GM10266 (cell line): ENCODE results near the gene SARS1.

ENCODE experiments used
- DNase-seq: peaks from one replicate; pipeline ENCODE4 v3.0.0; 2012; ENCODE audit errors: extremely low spot score
- TF ChIP-seq, protein P1 (sequence below): IDR thresholded peaks from 2 replicates; pipeline ENCODE4 v1.5.1; 2012; ENCODE audit warnings: mild to moderate bottlenecking, low read depth; ENCODE audit not compliant: control insufficient read depth, insufficient read depth; ENCODE audit errors: missing control alignments

SARS1 gene

DNA sequence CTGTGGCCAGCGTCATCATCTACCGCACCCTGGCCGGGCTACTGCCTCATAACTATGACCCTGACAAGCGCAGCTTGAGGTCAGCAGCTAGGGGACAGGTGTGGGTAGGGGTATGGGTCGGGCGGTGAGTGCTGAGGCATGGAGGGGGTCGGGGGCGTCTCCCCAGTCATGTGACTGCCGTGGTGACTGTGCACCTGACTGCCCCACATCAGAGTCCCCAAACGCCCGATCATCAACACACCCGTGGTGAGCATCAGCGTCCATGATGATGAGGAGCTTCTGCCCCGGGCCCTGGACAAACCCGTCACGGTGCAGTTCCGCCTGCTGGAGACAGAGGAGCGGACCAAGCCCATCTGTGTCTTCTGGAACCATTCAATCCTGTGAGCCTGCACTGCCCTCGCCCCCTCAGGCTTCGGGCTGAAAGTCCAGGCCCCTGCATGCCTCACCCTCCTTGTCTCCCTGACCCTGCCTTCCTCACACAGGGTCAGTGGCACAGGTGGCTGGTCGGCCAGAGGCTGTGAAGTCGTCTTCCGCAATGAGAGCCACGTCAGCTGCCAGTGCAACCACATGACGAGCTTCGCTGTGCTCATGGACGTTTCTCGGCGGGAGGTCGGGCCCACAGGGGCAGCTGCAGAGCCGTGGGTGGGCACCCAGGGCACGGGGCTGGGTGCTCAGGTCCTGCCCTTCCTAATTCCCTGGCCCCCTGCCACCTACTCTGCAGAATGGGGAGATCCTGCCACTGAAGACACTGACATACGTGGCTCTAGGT lies 55.7 kb downstream of the SARS1 start:
- DNase-seq, result no peak
- TF ChIP-seq, protein P1, sequence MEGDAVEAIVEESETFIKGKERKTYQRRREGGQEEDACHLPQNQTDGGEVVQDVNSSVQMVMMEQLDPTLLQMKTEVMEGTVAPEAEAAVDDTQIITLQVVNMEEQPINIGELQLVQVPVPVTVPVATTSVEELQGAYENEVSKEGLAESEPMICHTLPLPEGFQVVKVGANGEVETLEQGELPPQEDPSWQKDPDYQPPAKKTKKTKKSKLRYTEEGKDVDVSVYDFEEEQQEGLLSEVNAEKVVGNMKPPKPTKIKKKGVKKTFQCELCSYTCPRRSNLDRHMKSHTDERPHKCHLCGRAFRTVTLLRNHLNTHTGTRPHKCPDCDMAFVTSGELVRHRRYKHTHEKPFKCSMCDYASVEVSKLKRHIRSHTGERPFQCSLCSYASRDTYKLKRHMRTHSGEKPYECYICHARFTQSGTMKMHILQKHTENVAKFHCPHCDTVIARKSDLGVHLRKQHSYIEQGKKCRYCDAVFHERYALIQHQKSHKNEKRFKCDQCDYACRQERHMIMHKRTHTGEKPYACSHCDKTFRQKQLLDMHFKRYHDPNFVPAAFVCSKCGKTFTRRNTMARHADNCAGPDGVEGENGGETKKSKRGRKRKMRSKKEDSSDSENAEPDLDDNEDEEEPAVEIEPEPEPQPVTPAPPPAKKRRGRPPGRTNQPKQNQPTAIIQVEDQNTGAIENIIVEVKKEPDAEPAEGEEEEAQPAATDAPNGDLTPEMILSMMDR, result no peak

DNA sequence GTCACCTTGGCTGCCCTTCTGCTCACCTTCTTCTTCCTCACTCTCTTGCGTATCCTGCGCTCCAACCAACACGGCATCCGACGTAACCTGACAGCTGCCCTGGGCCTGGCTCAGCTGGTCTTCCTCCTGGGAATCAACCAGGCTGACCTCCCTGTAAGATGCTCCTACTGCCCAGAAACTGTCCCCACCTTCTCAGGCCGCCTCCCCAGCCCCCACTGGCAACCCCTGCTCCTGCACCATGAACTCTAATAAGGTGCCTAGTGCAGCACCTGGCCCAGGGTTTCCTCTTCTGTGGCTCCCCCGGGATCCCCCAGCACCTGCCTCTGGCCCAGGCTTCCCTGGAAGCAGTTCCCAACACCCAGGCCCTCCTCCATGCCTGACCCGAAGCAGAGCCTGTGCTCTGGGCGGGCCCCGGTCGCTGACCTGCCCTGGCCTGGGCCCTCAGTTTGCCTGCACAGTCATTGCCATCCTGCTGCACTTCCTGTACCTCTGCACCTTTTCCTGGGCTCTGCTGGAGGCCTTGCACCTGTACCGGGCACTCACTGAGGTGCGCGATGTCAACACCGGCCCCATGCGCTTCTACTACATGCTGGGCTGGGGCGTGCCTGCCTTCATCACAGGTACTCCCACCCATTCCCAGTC lies 56.4 kb downstream of the SARS1 start:
- no peak for DNase-seq
- TF ChIP-seq, protein P1, result no peak

DNA sequence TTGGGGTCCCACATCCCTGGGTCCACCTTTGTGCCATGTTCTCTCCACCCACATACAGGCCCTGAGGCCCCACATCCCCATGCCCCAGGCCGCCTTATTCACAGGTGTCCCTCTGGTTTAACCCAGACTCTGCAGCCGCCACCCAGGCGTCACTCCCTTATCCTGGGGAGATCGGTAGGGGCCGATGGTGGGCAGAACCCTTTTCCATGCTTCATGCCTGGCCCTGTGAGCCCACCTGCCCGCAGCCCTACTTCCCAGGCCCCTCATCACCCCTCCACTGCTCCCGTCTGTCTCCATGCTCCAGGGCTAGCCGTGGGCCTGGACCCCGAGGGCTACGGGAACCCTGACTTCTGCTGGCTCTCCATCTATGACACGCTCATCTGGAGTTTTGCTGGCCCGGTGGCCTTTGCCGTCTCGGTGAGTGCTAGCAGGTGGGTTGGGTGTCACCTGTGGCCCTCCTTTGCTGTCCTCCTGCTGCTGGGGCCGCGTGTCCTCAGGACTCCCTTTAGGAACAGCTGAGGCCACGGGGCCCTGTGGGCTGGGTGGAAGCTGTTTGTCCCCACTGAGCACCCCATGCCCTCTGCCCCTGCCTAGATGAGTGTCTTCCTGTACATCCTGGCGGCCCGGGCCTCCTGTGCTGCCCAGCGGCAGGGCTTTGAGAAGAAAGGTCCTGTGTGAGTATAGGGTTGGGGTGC lies 57.1 kb downstream of the SARS1 start:
- TF ChIP-seq, protein P1, result no peak
- no peak for DNase-seq

DNA sequence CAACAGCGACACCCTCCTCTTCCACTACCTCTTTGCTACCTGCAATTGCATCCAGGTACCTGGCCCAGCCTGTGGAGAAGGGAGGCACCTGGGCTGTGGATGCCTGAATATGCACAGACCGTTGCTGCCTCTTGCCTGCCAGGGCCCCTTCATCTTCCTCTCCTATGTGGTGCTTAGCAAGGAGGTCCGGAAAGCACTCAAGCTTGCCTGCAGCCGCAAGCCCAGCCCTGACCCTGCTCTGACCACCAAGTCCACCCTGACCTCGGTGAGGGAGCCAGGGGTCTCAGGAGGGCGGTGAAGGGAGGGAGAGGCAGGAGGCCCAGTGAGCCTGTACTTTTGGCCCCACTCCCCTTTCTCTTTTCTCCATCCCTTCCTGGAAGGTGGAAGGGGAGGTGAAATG lies 57.7 kb downstream of the SARS1 start:
- DNase-seq, result no peak
- TF ChIP-seq, protein P1, result no peak

DNA sequence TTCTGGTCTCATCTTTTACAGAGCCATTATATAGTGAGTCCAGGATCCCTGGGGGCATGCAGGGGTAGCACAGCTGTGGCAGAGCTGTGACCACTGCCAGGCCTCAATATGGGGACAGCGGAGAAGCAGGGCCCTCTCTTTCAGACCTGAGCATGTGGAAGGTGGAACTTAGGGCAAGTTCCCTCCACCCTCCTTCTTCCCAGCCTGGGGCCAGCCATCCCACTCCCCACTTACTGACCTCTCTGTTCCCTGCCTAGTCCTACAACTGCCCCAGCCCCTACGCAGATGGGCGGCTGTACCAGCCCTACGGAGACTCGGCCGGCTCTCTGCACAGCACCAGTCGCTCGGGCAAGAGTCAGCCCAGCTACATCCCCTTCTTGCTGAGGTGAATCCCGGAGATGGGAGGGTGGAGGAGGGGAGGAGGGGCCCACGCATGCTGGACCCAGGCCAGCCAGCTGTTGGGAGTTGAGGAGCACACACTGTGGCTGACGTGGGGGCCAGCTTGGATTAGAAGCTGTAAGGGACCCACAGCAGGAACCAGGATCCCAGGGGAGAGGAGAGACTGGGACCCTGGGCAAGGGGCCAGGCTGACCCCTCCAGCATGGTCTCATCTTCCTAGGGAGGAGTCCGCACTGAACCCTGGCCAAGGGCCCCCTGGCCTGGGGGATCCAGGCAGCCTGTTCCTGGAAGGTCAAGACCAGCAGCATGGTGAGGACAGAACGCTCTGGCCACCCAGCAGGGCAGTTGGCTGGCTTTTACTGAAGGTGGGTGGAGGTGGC lies 58.5 kb downstream of the SARS1 start:
- TF ChIP-seq, protein P1, result no peak
- no peak for DNase-seq

DNA sequence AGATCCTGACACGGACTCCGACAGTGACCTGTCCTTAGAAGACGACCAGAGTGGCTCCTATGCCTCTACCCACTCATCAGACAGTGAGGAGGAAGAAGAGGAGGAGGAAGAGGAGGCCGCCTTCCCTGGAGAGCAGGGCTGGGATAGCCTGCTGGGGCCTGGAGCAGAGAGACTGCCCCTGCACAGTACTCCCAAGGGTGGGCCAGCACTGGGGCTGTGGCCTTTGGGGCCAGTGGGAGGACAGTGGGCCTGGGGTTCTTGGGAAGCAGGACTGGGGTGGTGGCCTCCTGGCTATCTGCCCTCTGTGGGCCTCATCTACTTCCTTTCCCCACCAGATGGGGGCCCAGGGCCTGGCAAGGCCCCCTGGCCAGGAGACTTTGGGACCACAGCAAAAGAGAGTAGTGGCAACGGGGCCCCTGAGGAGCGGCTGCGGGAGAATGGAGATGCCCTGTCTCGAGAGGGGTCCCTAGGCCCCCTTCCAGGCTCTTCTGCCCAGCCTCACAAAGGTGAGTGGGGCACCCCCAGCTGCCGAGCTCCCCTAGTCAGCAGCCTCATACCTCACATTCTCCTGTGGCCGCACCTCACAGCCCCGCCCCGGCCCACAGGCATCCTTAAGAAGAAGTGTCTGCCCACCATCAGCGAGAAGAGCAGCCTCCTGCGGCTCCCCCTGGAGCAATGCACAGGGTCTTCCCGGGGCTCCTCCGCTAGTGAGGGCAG lies 59.3 kb downstream of the SARS1 start:
- TF ChIP-seq, protein P1, result no peak
- no peak for DNase-seq
